DOHH2 (cell line): ENCODE results near the gene CRMP1.

ENCODE experiments used
- CTCF ChIP-seq: fragments of 200-600 bp; sonication (generic); IDR thresholded peaks from one replicate; pipeline ENCODE4 v1.5.1; 2014; ENCODE audit warnings: antibody characterized with exemption, mild to moderate bottlenecking, low read depth, low read length; ENCODE audit not compliant: poor library complexity, severe bottlenecking
- EZH2phosphoT487 ChIP-seq: fragments of 200-600 bp; sonication (generic); IDR thresholded peaks from 2 replicates; pipeline ENCODE4 v1.6.1; 2017; ENCODE audit warnings: borderline replicate concordance, mild to moderate bottlenecking, antibody characterized with exemption, low read length, moderate library complexity, mixed read lengths

GRCh38 chr4:5877392-5877791 lies 15.5 kb downstream of the CRMP1 start:
- TF ChIP-seq CTCF (no peak), EZH2phosphoT487 (no peak)
